Measurements from ENCODE around the gene OSBP2.
A peak's percentile ranks its signal among the peaks of the same experiment; 100 is the strongest.

Gene OSBP2

GRCh38 chr22:30783021-30783420 lies 88.3 kb downstream of the OSBP2 start:
- in situ Hi-C loops (cut with HindIII; ENCODE audit: low pct_ligation_motif_present, low pct_unique_long_range_greater_than_20kb, low sequenced_read_pairs) = no loop called here

GRCh38 chr22:30785527-30785926 lies 90.9 kb downstream of the OSBP2 start:
- DNase-seq = no peak
- in situ Hi-C loops (cut with HindIII; ENCODE audit: low pct_ligation_motif_present, low pct_unique_long_range_greater_than_20kb, low sequenced_read_pairs) = no loop called here

More at GRCh38 chr22:30783021-30783420, 88.3 kb downstream of the OSBP2 start:
- DNase-seq = no peak

- no peak for DNase-seq
- in situ Hi-C loops (cut with HindIII; ENCODE audit: low pct_ligation_motif_present, low pct_unique_long_range_greater_than_20kb, low sequenced_read_pairs) = no loop called here
These were observed 95.7 kb downstream of the OSBP2 start for GRCh38 chr22:30790366-30790765.

- DNase-seq = no peak
- in situ Hi-C loops (cut with HindIII; ENCODE audit: low pct_ligation_motif_present, low pct_unique_long_range_greater_than_20kb, low sequenced_read_pairs) = no loop called here
These were observed 97.8 kb downstream of the OSBP2 start for GRCh38 chr22:30792456-30792855.

GRCh38 chr22:30795118-30795517 lies 100.4 kb downstream of the OSBP2 start:
- in situ Hi-C loops (cut with HindIII; ENCODE audit: low pct_ligation_motif_present, low pct_unique_long_range_greater_than_20kb, low sequenced_read_pairs) = no loop called here
- no peak for DNase-seq

- in situ Hi-C loops (cut with HindIII; ENCODE audit: low pct_ligation_motif_present, low pct_unique_long_range_greater_than_20kb, low sequenced_read_pairs) = no loop called here
- DNase-seq = no peak
These were observed 107.0 kb downstream of the OSBP2 start for GRCh38 chr22:30801695-30802094.

GRCh38 chr22:30802202-30803166 lies 107.8 kb downstream of the OSBP2 start:
- in situ Hi-C loops (cut with HindIII; ENCODE audit: low pct_ligation_motif_present, low pct_unique_long_range_greater_than_20kb, low sequenced_read_pairs) = no loop called here
- DNase-seq = peak; percentile 89

GRCh38 chr22:30803679-30804078 lies 109.0 kb downstream of the OSBP2 start:
- in situ Hi-C loops (cut with HindIII; ENCODE audit: low pct_ligation_motif_present, low pct_unique_long_range_greater_than_20kb, low sequenced_read_pairs) = no loop called here
- DNase-seq = no peak

GRCh38 chr22:30804626-30805025 lies 110.0 kb downstream of the OSBP2 start:
- DNase-seq = no peak
- in situ Hi-C loops (cut with HindIII; ENCODE audit: low pct_ligation_motif_present, low pct_unique_long_range_greater_than_20kb, low sequenced_read_pairs) = no loop called here

GRCh38 chr22:30806391-30806861 lies 111.8 kb downstream of the OSBP2 start:
- in situ Hi-C loops (cut with HindIII; ENCODE audit: low pct_ligation_motif_present, low pct_unique_long_range_greater_than_20kb, low sequenced_read_pairs) = no loop called here
- peak; percentile 44 for DNase-seq

GRCh38 chr22:30809086-30809485 lies 114.4 kb downstream of the OSBP2 start:
- no peak for DNase-seq
- in situ Hi-C loops (cut with HindIII; ENCODE audit: low pct_ligation_motif_present, low pct_unique_long_range_greater_than_20kb, low sequenced_read_pairs) = no loop called here

- in situ Hi-C loops (cut with HindIII; ENCODE audit: low pct_ligation_motif_present, low pct_unique_long_range_greater_than_20kb, low sequenced_read_pairs) = no loop called here
- no peak for DNase-seq
These were observed 115.4 kb downstream of the OSBP2 start for GRCh38 chr22:30810105-30810504.

- in situ Hi-C loops (cut with HindIII; ENCODE audit: low pct_ligation_motif_present, low pct_unique_long_range_greater_than_20kb, low sequenced_read_pairs) = no loop called here
- DNase-seq = no peak
These were observed 119.3 kb downstream of the OSBP2 start for GRCh38 chr22:30813936-30814335.

- DNase-seq = no peak
- in situ Hi-C loops (cut with HindIII; ENCODE audit: low pct_ligation_motif_present, low pct_unique_long_range_greater_than_20kb, low sequenced_read_pairs) = no loop called here
These were observed 121.7 kb downstream of the OSBP2 start for GRCh38 chr22:30816413-30816812.

GRCh38 chr22:30821381-30821780 lies 126.7 kb downstream of the OSBP2 start:
- in situ Hi-C loops (cut with HindIII; ENCODE audit: low pct_ligation_motif_present, low pct_unique_long_range_greater_than_20kb, low sequenced_read_pairs) = no loop called here
- DNase-seq = no peak

GRCh38 chr22:30821863-30822215 lies 127.2 kb downstream of the OSBP2 start:
- no peak for DNase-seq
- in situ Hi-C loops (cut with HindIII; ENCODE audit: low pct_ligation_motif_present, low pct_unique_long_range_greater_than_20kb, low sequenced_read_pairs) = no loop called here

- DNase-seq = no peak
- in situ Hi-C loops (cut with HindIII; ENCODE audit: low pct_ligation_motif_present, low pct_unique_long_range_greater_than_20kb, low sequenced_read_pairs) = no loop called here
These were observed 127.7 kb downstream of the OSBP2 start for GRCh38 chr22:30822216-30823014.

- in situ Hi-C loops (cut with HindIII; ENCODE audit: low pct_ligation_motif_present, low pct_unique_long_range_greater_than_20kb, low sequenced_read_pairs) = no loop called here
- no peak for DNase-seq
These were observed 128.3 kb downstream of the OSBP2 start for GRCh38 chr22:30823015-30823370.

GRCh38 chr22:30824096-30824495 lies 129.4 kb downstream of the OSBP2 start:
- DNase-seq = no peak
- in situ Hi-C loops (cut with HindIII; ENCODE audit: low pct_ligation_motif_present, low pct_unique_long_range_greater_than_20kb, low sequenced_read_pairs) = no loop called here
